HG03097 (cell line): ENCODE results near the gene TMEM250.
"Not testable (repeated sequence)": the region's sequence is repeated elsewhere in the genome, so short reads cannot be mapped to it uniquely, and the experiment has no call there.

Experiments used
- ATAC-seq: cut with Tn5 transposase; IDR thresholded peaks from one replicate; pipeline ENCODE4 v1.9.1; 2021; ENCODE audit not compliant: unreplicated experiment, low FRiP score

TMEM250 gene

GRCh38 chr9:136118320-136119060, at the start of gene TMEM250:
Gene TMEM250, minus strand, starts transcription at chr9:136118875. Its CDS starts 1,975 bp downstream, at chr9:136116900.
- ATAC-seq: peak; percentile 67

DNA sequence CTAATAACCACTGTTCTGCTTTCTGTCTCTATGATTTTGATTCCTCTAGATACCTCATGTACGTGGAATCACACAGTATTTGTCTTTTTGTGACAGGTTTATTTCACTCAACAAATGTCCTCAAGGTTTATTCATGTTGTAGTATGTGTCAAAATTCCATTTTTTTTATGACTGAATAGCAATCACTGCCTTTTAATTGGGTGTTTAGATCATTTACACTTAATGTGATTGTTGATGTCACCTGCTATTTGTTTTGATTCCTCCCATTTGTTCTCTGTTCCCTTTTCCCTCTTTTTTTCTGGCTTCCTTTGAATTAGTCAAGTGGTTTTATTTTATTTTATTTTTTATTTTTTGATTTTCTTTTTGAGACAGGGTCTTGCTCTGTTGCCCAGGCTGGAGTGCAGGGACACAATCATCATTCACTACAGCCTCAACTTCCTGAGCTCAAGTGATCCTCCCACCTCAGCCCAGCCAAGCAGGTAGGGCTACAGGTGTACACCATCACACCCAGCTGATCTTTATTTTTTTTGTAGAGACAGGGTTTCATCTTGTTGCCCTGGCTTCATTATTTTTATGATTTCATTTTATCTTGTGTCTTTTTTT, 44.7 kb upstream of the TMEM250 start:
- ATAC-seq: no peak

- no peak for ATAC-seq
Observed at GRCh38 chr9:136160995-136161610, 42.4 kb upstream of the TMEM250 start.

DNA sequence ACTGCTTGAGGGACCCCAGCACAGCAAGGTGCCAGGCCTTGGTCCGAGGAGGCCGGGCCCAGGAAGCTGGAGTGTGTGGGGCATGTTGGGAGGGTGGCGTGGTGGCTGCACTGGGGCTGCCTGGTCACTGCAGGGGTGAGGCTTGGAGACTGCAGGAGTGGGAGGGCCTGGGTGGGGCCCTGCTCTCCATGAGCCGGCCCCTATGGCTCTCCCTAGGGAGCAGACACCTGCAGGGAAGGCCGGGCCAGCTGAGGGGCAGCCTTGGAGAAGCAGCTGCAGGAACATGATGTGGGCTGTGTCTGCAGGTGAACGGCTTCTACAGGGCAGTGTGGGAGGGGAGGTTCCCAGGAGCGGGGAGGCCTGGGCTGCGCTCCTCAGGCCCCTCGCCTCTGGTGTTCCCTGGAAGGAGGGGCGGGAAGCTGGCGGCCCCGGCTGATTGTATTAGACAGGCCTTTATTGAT, 41.7 kb upstream of the TMEM250 start:
- ATAC-seq: no peak

DNA sequence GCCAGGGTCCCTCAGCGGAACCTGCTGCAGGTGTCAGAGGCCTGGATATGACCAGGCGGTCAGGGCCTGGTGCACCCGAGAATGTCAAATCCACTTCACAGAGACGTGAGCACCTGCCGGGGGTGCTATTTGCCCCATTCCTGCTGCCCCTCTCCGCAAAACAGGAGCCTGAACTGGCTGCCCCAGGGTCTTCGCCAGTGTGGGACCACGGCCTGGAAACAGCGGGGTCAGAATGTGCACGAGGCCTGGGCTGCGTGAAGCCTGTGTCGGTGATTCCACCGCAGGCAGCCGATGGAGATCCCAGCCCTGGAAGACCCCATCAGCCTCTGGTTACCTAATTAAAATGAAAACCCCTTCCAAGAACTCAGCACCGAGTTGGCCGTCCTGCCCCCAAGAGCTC, 41.2 kb upstream of the TMEM250 start:
- ATAC-seq: no peak

- ATAC-seq: no peak
Observed at GRCh38 chr9:136157477-136158265, 39.0 kb upstream of the TMEM250 start.

DNA sequence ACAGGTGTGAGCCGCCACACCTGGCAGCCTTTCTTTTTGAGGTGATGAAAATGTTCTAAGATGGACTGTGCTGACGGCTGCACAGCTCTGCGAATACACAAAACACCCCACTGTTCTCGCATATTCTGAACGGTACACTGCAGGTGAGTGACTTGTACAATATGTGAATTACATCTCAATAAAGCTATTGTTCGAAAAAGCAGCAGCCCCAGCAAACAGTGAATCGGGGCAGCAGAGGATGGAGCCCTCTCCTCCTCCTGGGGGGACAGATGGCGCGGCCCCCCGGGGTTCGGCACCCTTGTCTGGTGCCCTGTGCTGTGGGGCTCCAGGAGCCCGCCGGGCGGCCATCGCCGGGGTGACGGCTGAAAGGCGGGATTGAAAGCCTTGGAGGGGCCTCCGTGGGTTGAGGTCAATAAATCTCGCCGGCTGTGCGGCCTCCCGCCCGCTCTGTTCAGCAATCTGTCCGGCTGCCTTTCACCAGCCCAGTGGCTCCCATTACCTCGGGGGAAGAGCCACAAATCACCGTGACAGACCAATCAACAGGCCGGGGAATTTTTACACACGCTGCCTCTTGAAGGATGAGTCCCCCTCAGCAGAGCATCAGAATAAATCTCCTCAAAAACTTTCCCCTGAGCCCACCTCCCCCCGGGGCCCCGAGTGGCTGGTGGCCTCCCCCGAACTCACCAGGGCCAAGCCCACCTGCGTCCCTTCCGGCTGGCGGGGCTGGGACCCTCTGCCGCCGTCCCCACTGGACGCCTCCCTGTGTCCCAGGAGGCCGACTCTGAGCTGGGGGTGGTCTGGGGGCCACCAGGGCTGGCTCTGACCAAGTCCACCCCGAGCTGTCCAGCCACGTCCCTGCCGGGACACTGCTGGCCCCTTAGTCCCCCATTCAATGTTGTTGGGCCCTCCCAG, 37.8 kb upstream of the TMEM250 start:
- ATAC-seq: no peak

DNA sequence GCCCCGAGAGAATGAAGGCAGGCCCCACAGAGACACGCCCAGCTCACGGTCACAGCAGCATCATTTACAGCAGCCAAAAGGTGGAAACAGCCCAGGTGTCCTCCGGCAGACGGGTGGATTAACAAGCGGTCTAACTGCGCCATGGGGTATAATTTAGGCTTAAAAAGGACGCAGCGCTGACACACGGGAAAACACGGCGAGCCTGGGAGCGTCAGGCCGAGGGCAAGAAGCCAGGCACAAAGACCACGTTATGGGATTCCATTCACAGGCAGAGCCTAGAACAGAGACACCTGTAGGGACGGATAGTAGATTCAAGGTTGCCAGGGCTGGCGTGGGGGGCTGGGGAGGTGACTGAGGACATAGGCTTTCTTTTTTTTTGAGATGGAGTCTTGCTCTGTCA, 36.9 kb upstream of the TMEM250 start:
- ATAC-seq: no peak

DNA sequence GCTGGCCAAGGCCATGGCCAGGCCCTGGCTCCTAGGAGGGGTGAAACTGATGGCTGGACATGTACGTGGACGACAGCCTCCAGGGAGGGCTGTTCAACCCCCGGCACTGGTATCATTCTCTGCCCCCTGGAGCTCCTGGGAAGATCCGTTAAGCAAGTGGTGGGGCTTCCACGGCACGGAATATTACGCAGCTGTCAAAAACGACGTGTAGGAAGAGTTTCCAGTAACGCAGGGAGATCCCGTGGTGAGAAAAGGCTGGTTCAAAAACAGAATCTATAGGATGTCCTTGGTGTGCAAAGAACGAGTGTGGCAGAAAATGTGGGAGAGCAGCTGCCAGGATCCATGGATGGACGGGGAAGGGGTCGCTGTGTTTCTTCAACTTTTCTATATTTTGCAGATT, 36.3 kb upstream of the TMEM250 start:
- no peak for ATAC-seq

DNA sequence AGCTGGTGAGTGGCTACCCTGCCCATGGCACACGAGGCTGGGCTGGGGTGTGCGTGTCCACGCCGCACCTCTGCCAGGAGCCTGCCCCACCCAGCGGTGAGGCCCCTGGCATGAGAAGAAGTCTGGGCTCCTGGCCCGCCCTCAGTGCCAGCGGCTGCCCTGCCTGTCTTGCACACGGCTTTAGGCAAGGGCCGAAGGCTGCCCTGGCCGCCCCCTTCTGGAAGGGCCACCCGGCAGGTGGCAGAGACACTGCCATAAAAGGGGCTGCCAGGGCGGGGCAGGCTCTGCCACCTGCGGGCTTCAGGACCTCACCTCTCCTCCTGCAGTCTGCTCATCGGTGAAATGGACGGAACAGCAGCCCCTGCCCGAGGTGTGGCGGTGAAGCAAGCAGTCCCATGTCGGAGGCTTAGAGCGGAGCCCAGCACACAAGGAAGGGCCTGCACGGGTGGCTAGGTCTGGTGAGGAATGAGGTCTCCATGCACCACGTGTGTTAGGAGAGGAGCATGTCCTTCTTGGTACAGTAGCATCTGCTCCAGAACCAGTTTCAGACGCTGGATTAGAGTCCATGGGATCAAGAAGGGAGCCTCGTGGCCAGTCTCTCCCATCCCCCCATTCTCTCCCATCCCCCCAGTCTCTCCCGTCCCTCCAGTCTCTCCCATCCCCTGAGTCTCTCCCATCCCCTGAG, 34.8 kb upstream of the TMEM250 start:
- ATAC-seq: no peak

GRCh38 chr9:136152931-136153330, 34.3 kb upstream of the TMEM250 start:
- ATAC-seq: no peak

DNA sequence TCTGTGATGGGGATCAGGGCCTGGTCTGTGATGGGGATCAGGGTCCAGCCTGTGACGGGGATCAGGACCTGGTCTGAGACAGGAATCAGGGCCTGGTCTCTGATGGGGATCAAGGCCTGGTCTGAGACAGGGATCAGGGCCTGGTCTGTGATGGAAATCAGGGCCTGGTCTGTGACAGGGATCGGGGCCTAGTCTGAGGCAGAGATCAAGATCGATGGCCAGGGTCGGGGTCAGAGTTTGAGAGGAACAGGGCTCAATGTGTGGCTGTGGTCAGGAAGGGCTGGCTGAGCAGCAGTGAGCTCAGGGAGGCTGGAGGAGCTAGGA, 33.8 kb upstream of the TMEM250 start:
- ATAC-seq: no peak

DNA sequence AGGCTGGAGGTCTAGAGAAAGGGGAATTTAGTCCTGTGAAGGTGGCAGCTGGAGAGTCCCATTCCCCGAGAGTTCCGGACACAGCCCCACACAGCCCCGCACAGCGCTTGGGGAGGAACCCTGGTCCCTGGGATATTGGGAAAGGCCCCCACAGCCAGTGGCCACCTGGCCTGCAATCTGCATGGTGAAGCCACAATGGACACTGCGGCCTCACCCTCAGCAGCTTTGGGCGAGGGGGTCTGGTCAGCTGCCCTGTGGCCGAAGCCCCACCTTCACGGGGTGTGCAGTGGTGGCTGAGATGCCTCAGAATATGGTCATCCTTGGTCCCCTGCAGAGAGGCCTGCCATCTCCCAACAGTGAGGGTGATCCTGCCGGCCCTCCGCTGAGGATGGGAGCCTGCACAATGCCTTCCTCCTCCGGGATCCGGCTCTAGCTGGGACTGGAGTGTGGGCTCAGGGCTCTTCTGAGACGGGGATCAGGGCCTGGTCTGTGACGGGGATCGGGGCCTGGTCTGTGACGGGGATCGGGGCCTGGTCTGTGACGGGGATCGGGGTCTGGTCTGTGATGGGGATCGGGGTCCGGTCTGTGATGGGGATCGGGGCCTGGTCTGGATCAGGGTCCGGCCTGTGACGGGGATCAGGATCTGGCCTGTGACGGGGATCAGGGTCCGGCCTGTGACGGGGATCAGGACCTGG, 33.3 kb upstream of the TMEM250 start:
- ATAC-seq: no peak

DNA sequence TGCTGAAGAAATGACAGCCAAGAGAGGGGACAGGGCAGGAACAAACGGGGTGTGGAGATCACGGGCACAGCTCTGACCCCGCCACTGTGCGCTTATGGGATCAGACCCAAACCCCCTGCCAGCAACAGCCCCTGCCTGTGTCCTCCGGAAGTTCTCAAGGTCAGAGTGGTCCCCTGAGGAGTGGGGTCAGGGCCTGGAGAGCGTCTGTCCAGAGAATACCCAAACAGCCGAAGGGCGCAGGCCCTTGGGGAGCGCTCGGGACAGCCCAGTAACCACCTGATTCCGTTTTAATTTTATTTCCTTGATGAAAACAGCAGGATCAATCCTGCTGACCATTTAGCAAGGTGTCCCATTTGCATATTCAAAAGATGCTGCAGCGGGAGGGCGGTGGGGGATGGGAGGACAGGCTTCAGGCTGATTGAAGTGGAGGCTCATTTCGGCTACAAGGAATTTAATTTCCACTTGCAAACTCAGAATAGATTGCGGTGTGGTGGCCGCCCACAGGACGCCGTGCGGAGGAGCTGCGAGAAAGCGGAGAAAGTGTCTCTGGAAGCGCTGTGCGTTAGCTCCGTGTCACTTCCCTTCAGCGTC, 32.6 kb upstream of the TMEM250 start:
- no peak for ATAC-seq

DNA sequence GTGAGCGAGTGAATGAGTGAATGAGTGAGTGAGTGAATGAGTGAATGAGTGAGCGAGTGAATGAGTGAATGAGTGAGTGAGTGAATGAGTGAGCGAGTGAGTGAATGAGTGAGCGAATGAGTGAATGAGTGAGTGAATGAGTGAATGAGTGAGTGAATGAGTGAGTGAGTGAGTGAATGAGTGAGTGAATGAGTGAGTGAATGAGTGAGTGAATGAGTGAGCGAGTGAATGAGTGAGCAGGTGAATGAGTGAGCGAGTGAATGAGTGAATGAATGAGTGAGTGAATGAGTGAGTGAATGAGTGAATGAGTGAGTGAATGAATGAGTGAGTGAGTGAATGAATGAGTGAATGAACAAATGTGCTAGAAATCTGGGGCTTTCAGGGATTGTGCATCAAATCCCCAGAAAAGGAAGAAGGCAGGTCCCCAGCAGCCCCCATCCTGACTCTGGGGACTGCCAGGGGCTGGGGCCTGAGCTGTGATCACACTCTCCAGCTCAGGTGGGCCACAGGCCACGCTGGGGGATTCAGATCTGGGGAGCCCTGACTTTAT, 32.1 kb upstream of the TMEM250 start:
- ATAC-seq: not testable (repeated sequence)

DNA sequence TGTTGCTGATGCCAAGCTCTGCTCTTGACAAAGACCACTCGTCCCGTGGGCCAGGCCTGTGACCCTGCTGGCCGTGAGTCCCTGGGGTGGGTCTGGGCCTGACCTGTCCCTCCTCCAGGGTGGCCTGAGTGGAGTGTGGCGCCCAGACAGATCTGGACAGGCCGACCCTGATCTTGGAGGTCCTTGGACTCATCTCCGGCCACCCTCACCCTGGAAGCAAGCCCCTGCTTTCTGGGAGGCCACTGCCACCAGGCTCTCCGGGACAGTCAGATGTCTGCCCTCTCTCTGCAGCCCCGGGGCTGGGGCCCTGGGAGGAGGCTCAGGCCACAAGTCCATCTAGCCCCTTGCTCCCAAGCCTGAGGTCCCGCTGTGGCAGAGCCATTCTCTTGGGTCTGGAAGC, 31.2 kb upstream of the TMEM250 start:
- ATAC-seq: no peak

- ATAC-seq: no peak
Observed at GRCh38 chr9:136149337-136149736, 30.7 kb upstream of the TMEM250 start.

GRCh38 chr9:136148766-136149165, 30.1 kb upstream of the TMEM250 start:
- no peak for ATAC-seq
